ENCODE measurements around the gene OR1S2. TPM values are rescaled to one million over a fixed set of nuclear protein-coding genes. Genes with fewer than 3 reads are reported as not detected.
"Not testable (repeated sequence)": the region's sequence is repeated elsewhere in the genome, so short reads cannot be mapped to it uniquely, and the experiment has no call there.

The OR1S2 gene
- total RNA-seq, 1 donor from 2014 or later: not detected

DNA sequence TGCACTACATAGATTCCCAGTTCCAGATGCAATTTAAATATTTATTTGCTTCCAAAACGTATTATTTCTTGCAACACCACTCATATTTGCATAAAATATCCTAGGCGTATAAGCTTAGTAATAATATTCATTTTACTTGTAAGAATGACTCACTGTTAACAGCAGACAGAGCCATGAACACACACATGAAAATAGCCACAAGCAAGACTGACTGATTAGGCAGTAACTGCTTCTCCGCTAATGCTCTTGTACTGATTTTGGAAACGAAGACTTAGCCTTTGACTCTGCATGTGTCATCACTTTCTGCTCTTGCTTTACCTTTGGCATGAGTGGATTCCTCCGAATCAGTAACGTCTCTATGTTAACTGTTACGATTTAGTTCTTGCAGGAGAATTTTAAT lies 18.8 kb upstream of the OR1S2 start:
- no peak for DNase-seq (ENCODE audit: low spot score)
- H3K36me3 ChIP-seq: no peaks in the 10 kb centered on the region
- H3K9me3 Mint-ChIP-seq: no peaks in the 10 kb centered on the region
- no peak overlapping the region for H3K27ac Mint-ChIP-seq
- no peak overlapping the region for H2AFZ ChIP-seq (replicated peaks)
- no peak overlapping the region for H3K4me3 Mint-ChIP-seq
- no peak overlapping the region for H3K4me3 ChIP-seq
- TF ChIP-seq EZH2phosphoT487 (IDR thresholded peaks at IDR 0.05) (no peak), EZH2 (IDR thresholded peaks at IDR 0.05) (no peak)
- TF ChIP-seq, protein P1, sequence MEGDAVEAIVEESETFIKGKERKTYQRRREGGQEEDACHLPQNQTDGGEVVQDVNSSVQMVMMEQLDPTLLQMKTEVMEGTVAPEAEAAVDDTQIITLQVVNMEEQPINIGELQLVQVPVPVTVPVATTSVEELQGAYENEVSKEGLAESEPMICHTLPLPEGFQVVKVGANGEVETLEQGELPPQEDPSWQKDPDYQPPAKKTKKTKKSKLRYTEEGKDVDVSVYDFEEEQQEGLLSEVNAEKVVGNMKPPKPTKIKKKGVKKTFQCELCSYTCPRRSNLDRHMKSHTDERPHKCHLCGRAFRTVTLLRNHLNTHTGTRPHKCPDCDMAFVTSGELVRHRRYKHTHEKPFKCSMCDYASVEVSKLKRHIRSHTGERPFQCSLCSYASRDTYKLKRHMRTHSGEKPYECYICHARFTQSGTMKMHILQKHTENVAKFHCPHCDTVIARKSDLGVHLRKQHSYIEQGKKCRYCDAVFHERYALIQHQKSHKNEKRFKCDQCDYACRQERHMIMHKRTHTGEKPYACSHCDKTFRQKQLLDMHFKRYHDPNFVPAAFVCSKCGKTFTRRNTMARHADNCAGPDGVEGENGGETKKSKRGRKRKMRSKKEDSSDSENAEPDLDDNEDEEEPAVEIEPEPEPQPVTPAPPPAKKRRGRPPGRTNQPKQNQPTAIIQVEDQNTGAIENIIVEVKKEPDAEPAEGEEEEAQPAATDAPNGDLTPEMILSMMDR (IDR thresholded peaks at IDR 0.05): no peak
- peaks cover 2% of the 10 kb centered on the region for H3K27me3 Mint-ChIP-seq (ENCODE audit: insufficient read depth, low read depth)
- H3K9me3 ChIP-seq (ENCODE audit: low read depth): no peaks in the 10 kb centered on the region
- no peaks in the 10 kb centered on the region for H3K36me3 Mint-ChIP-seq
- H3K27ac ChIP-seq: no peak overlapping the region
- no peaks in the 10 kb centered on the region for H3K27me3 ChIP-seq
- no peaks in the 10 kb centered on the region for H3K4me1 Mint-ChIP-seq
- H3F3A ChIP-seq (ENCODE audit: low read depth): no peaks in the 10 kb centered on the region
- no peak overlapping the region for H3K9ac ChIP-seq
- H3K79me2 ChIP-seq (ENCODE audit: low read depth): no peaks in the 10 kb centered on the region
- no peaks in the 10 kb centered on the region for H4K20me1 ChIP-seq (ENCODE audit: low read depth)
- no peaks in the 10 kb centered on the region for H3K4me1 ChIP-seq
- no peak overlapping the region for H3K4me2 ChIP-seq

- H3K4me3 ChIP-seq: no peak overlapping the region
- no peak overlapping the region for H3K9ac ChIP-seq
- no peaks in the 10 kb centered on the region for H3K27me3 Mint-ChIP-seq (ENCODE audit: insufficient read depth, low read depth)
- no peaks in the 10 kb centered on the region for H3K36me3 Mint-ChIP-seq
- H3K4me1 Mint-ChIP-seq: no peaks in the 10 kb centered on the region
- H3K79me2 ChIP-seq (ENCODE audit: low read depth): no peaks in the 10 kb centered on the region
- no peaks in the 10 kb centered on the region for H3K36me3 ChIP-seq
- no peak overlapping the region for H2AFZ ChIP-seq (replicated peaks)
- H3K4me3 Mint-ChIP-seq: no peak overlapping the region
- H3K4me2 ChIP-seq: no peak overlapping the region
- no peaks in the 10 kb centered on the region for H4K20me1 ChIP-seq (ENCODE audit: low read depth)
- TF ChIP-seq EZH2phosphoT487 (IDR thresholded peaks at IDR 0.05): no peak
- TF ChIP-seq EZH2 (IDR thresholded peaks at IDR 0.05): no peak
- TF ChIP-seq, protein P1 (IDR thresholded peaks at IDR 0.05): no peak
- no peaks in the 10 kb centered on the region for H3K4me1 ChIP-seq
- no peaks in the 10 kb centered on the region for H3F3A ChIP-seq (ENCODE audit: low read depth)
- no peaks in the 10 kb centered on the region for H3K9me3 ChIP-seq (ENCODE audit: low read depth)
- H3K9me3 Mint-ChIP-seq: no peaks in the 10 kb centered on the region
- H3K27ac Mint-ChIP-seq: no peak overlapping the region
- H3K27me3 ChIP-seq: no peaks in the 10 kb centered on the region
- DNase-seq (ENCODE audit: low spot score): no peak
- H3K27ac ChIP-seq: no peak overlapping the region
Observed at GRCh38 chr11:58216476-58216875, 12.5 kb upstream of the OR1S2 start.

- not testable (repeated sequence) for H3K4me3 ChIP-seq; H4K20me1 ChIP-seq (ENCODE audit: low read depth); H3K4me1 Mint-ChIP-seq; H3K36me3 Mint-ChIP-seq; H3K27me3 Mint-ChIP-seq (ENCODE audit: insufficient read depth, low read depth); H3K9me3 ChIP-seq (ENCODE audit: low read depth); H3K27ac ChIP-seq; H3K36me3 ChIP-seq; H2AFZ ChIP-seq (replicated peaks); H3F3A ChIP-seq (ENCODE audit: low read depth); H3K27ac Mint-ChIP-seq; H3K4me1 ChIP-seq; H3K4me3 Mint-ChIP-seq; H3K27me3 ChIP-seq; H3K9me3 Mint-ChIP-seq; DNase-seq (ENCODE audit: low spot score); H3K9ac ChIP-seq; H3K79me2 ChIP-seq (ENCODE audit: low read depth); H3K4me2 ChIP-seq
Observed at GRCh38 chr11:58212420-58212819, 8.5 kb upstream of the OR1S2 start, which contains the start of gene OR1S1. Gene OR1S1 (plus strand): TSS chr11:58212720.

DNA sequence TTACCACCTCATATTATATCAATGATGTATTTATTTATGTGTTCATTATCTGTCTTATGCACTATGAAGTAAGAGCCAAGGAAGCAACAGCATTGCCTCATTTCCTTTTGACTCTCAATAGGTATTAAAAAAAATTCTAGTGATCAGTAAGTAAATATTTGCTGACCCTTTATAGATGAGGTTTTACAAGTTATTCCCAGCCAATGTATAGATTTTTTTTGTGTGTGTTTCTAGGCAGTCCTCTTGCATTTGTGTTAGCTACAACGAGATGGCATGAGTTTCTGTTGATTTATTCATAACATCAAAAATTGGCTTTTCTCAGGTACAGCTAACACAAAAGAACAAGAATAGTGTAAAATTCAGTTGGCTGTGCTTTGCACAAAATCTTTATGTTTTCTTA lies 4.7 kb downstream of the OR1S2 start:
- Histone ChIP-seq H3K9me3 (ENCODE audit: low read depth) (peaks cover 4% of the 10 kb centered on the region), H3K4me1 (no peaks in the 10 kb centered on the region), H3K79me2 (ENCODE audit: low read depth) (no peaks in the 10 kb centered on the region), H2AFZ (replicated peaks) (no peak overlapping the region), H4K20me1 (ENCODE audit: low read depth) (no peaks in the 10 kb centered on the region), H3K4me2 (no peak overlapping the region), H3F3A (ENCODE audit: low read depth) (no peaks in the 10 kb centered on the region), H3K36me3 (no peaks in the 10 kb centered on the region), H3K9ac (no peak overlapping the region), H3K4me3 (no peak overlapping the region), H3K27me3 (no peaks in the 10 kb centered on the region), H3K27ac (no peak overlapping the region)
- Mint-ChIP-seq H3K36me3 (no peaks in the 10 kb centered on the region), H3K4me1 (no peaks in the 10 kb centered on the region), H3K4me3 (no peak overlapping the region), H3K27me3 (ENCODE audit: insufficient read depth, low read depth) (no peaks in the 10 kb centered on the region), H3K27ac (no peak overlapping the region), H3K9me3 (no peaks in the 10 kb centered on the region)
- no peak for TF ChIP-seq EZH2phosphoT487 (IDR thresholded peaks at IDR 0.05)
- no peak for TF ChIP-seq EZH2 (IDR thresholded peaks at IDR 0.05)
- TF ChIP-seq, protein P1 (IDR thresholded peaks at IDR 0.05): no peak
- no peak for DNase-seq (ENCODE audit: low spot score)

Data from neural progenitor cell (in vitro differentiated cells).